Fibroblast of skin of back (primary cell): ENCODE results near the gene PKN3. TPM values are rescaled to one million over a fixed set of nuclear protein-coding genes. Genes with fewer than 3 reads are reported as not detected.

Experiments used
- DNase-seq: peaks from one replicate; pipeline ENCODE4 v3.0.0-alpha.2; 2013
- polyA plus RNA-seq, 2 experiments: library from polyadenylated mRNA; unstranded; fragments of 120-200 nt; gene quantifications; one replicate each; pipeline ENCODE4 v1.2.1, GENCODE V29; 2013; ENCODE audit not compliant: insufficient read length in 2 of 2

Gene PKN3
- 14.4 TPM for polyA plus RNA-seq (2013, experiment 1 of 2; ENCODE audit: insufficient read length)
- 6.7 TPM for polyA plus RNA-seq (2013, experiment 2 of 2; ENCODE audit: insufficient read length)

- peak; percentile 81 for DNase-seq
These were observed at the start of gene PKN3 for GRCh38 chr9:128702445-128702948. Gene PKN3, plus strand, starts transcription at chr9:128702503. Its CDS starts 413 bp downstream, at chr9:128702916.

GRCh38 chr9:128653908-128654307, 48.4 kb upstream of the PKN3 start:
- no peak for DNase-seq

- no peak for DNase-seq
These were observed 47.8 kb upstream of the PKN3 start for GRCh38 chr9:128654481-128654880.

GRCh38 chr9:128656416-128657343, 45.6 kb upstream of the PKN3 start, which contains the start of gene DYNC2I2:
Gene DYNC2I2, minus strand, starts transcription at chr9:128656847. Its CDS starts 121 bp downstream, at chr9:128656726.
- peak; percentile 93 for DNase-seq

GRCh38 chr9:128657344-128657704, 45.0 kb upstream of the PKN3 start:
- no peak for DNase-seq

GRCh38 chr9:128657796-128658195, 44.5 kb upstream of the PKN3 start:
- DNase-seq, result no peak

GRCh38 chr9:128666481-128666941, 35.8 kb upstream of the PKN3 start:
- peak; percentile 52 for DNase-seq

- no peak for DNase-seq
These were observed 32.5 kb upstream of the PKN3 start for GRCh38 chr9:128669786-128670185.

- no peak for DNase-seq
These were observed 26.9 kb upstream of the PKN3 start for GRCh38 chr9:128675382-128675781.

GRCh38 chr9:128677794-128678193, 24.5 kb upstream of the PKN3 start:
- DNase-seq, result no peak

GRCh38 chr9:128683340-128684064, 18.8 kb upstream of the PKN3 start:
- no peak for DNase-seq

GRCh38 chr9:128684065-128684324, 18.3 kb upstream of the PKN3 start:
- no peak for DNase-seq

- DNase-seq, result peak; percentile 77
These were observed 17.7 kb upstream of the PKN3 start for GRCh38 chr9:128684325-128685199.

- DNase-seq, result no peak
These were observed 16.4 kb upstream of the PKN3 start for GRCh38 chr9:128685636-128686489.

- no peak for DNase-seq
These were observed 14.8 kb upstream of the PKN3 start for GRCh38 chr9:128687453-128687852.

- DNase-seq, result peak; percentile 94
These were observed 13.6 kb upstream of the PKN3 start, which contains the start of gene SET for GRCh38 chr9:128688501-128689292. Gene SET, plus strand, starts transcription at chr9:128689222. Its CDS starts 361 bp downstream, at chr9:128689583.

- no peak for DNase-seq
These were observed 13.0 kb upstream of the PKN3 start for GRCh38 chr9:128689293-128689774.

GRCh38 chr9:128689820-128690683, 12.3 kb upstream of the PKN3 start:
- DNase-seq, result peak; percentile 64

GRCh38 chr9:128690684-128691034, 11.6 kb upstream of the PKN3 start:
- no peak for DNase-seq
